SK-N-SH (cell line): ENCODE measurements around the gene VEGFD.
A peak's percentile ranks its signal among the peaks of the same experiment; 100 is the strongest.

Source experiments
- CTCF ChIP-seq: fragments of 200-600 bp; sonication (generic); IDR thresholded peaks from 2 replicates; pipeline ENCODE4 v1.6.1; 2017; ENCODE audit warnings: antibody characterized with exemption, mild to moderate bottlenecking, moderate library complexity
- EP300 ChIP-seq, 2 experiments: IDR thresholded peaks; 2 replicates each; pipeline versions ENCODE4 v1.4.0 to v1.6.1; 2012; ENCODE audit warnings: borderline replicate concordance in 1 of 2, low read depth in 1 of 2, low read length in 1 of 2
- EZH2phosphoT487 ChIP-seq: fragments of 200-600 bp; sonication (generic); IDR thresholded peaks from 2 replicates; pipeline ENCODE4 v1.6.1; 2017; ENCODE audit warnings: low read depth, mixed run types, mild to moderate bottlenecking, antibody characterized with exemption, moderate library complexity, borderline replicate concordance
- GATA2 ChIP-seq: sonication (generic); formaldehyde crosslinking; IDR thresholded peaks from 2 replicates; pipeline ENCODE4 v1.5.0; 2020; ENCODE audit warnings: mild to moderate bottlenecking, missing genetic modification reagents
- NFIC ChIP-seq: IDR thresholded peaks from 2 replicates; pipeline ENCODE4 v1.4.0; 2012; ENCODE audit warnings: borderline replicate concordance
- POLR2AphosphoS5 ChIP-seq: IDR thresholded peaks from 2 replicates; pipeline ENCODE4 v1.6.1; 2012; ENCODE audit warnings: low read depth, low read length
- RAD21 ChIP-seq: IDR thresholded peaks from 2 replicates; pipeline ENCODE4 v1.6.1; 2012; ENCODE audit warnings: mild to moderate bottlenecking, low read length
- TEAD4 ChIP-seq: IDR thresholded peaks from 2 replicates; pipeline ENCODE4 v1.4.0; 2012; ENCODE audit warnings: mild to moderate bottlenecking, borderline replicate concordance; ENCODE audit not compliant: insufficient read depth
- ZBTB33 ChIP-seq: IDR thresholded peaks from 2 replicates; pipeline ENCODE4 v1.4.0; 2012; ENCODE audit warnings: low read depth, borderline replicate concordance

GRCh38 chrX:15384304-15384703 is at the start of gene VEGFD:
- no peak for TF ChIP-seq CTCF
- TF ChIP-seq TEAD4 = no peak
- no peak for TF ChIP-seq EZH2phosphoT487
- TF ChIP-seq RAD21 = no peak
- TF ChIP-seq EP300 (IDR thresholded peaks at IDR 0.05; ENCODE audit: borderline replicate concordance in 1 of 2, low read depth in 1 of 2, low read length in 1 of 2) = no peak
- no peak for TF ChIP-seq GATA2 (CRISPR knock-in tag)
- no peak for TF ChIP-seq POLR2AphosphoS5
- TF ChIP-seq ZBTB33 = no peak
- 0 out of 2 replicates have a peak, but pooled peaks have one; percentile 13 for TF ChIP-seq NFIC
